NCI-H226 (cell line): ENCODE results near the gene TMC1.

Source experiments
- DNase-seq: peaks from one replicate; pipeline ENCODE4 v3.0.0-alpha.2; 2015

The TMC1 gene

DNA sequence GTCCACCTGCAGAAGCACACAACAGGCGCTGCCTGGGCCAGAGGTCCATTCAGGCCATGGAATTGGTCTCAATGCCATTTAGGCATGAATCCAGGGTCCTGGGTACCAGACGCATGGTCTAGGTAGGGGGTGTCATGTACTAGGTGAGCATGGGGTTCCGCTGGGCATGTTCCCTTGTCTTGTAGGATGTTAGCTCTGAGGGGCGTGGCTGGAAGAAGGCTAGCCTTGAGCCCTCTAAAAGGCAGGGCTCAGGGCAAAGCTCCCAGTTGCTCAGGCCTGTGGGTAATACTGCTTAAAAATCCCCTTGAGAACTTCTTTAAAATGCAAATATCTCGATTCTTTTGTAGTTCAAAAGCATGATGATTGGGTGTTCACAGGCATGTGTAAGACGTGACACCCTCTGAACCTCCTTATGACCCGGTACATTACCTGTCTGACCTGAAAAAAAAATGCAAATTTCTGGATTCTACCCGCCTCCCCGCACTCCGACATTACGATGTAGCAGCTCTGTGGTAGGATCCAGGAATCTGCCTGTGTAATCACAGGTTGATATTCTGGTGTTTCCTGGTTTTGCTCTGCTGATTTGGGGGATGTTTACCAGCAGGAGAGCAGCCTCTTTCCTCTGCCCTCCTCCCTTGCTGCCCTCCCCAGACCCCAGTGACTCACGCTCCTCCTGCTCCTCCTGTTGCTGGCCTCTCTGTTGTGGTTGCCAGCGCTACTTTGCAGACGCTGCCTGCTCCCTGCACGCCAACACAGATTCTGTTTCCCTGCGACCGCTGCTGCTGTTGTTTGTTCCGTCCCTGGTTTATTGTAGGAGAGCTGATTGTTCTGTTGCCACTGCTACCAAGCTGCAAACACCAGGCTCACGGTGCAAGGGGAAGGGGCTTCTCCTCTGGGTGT, 5.7 kb downstream of the TMC1 start:
- peak; percentile 89 for DNase-seq

DNA sequence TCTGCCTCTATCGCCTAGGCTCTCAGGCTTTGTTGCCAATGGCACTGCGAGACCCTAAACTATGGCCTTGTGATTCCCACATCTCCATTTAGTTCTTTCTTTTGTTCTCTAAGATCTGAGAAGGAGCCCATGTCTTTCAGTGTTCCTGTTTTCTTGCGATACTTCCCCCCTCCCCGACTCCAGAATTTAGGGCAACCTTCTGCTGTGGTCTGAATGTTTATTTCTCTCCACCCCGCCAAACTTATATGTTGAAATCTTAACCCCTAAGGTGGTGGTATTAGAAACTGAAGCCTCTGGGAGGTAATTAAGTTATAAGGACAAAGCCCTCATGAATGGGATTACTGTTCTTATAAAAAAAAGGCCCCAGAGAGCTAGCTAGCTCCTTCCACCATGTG, 6.4 kb downstream of the TMC1 start:
- DNase-seq = no peak

DNA sequence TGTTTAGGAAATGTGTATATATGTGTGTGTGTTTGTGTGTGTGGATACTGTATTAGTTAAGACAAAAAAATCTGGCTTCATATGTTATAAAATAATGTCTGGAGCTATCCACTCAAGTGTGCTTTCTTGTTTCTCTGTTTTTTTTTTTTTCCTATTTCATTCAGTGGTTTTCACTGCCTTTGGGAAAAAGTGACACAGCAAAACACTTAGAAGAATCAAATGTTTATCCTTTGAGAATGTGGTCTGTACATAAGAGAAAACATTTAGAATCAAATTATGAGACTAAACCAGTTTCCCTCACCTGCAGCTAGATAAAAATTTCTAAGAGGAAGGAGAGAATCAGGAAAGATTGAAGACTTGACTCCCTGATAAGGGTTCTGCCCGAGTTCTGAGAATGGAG, 8.1 kb downstream of the TMC1 start:
- no peak for DNase-seq

DNA sequence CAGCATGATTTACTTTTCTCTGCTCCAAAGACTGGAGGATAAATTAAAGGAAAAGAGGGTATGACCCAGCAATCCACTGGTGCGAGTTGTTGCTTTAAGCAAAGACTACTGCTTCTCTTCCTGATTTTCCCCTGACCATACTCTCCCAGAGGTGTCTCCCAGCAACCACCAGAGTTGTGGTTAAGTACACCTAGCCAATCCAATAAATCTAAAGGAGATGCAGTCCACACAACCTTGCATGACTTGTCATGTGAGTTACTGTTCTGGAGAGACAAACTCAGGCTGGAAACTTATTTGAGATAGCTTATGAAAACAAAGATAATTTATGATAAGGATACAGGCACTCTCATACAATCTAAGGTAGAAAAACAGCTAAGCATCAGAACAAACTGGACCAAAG, 11.9 kb downstream of the TMC1 start:
- DNase-seq = peak; percentile 65

DNA sequence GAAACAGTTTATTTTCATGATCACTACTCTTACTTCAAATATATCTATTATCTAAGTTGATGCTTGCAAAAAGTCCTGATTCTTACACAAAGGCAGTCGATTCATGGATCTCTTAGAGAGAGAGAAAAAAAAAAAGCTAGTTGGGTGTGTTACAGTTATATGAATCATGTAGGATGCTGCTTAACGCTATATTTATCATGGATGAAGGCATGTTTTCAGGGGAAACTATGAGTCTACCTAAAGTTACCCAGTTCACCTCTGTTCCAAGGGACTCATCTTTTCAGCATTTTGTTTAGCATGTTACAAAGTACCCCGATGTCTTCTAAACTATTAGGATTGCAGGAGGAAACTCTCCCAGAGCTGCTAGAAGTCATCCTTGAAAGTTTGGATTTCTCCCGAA, 13.5 kb downstream of the TMC1 start:
- DNase-seq = no peak

DNA sequence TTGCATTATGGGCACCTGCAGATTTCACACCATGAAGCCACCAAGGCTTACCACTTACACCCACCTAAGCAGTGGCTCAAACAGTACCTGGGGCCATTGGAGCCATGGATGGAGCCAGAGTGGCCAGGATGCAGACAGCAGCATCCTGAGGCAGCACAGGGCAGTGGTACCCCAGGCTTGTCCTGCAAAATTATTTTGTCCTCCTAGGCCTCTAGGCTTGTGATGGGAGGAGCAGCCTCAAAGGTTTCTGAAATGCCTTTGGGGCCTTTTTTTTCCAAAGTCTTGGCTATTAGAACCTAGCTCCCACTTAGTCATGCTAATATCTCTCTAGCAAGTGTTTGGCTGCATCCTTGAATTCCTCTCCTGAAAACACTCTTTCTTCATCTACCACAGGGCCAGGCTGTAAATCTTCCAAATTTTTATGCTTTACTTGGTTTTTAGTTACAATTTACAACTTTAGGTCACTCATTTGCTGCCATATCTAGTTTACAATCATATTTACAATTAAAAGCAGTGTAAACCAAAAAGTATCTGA, 15.7 kb downstream of the TMC1 start:
- DNase-seq = peak; percentile 15

DNA sequence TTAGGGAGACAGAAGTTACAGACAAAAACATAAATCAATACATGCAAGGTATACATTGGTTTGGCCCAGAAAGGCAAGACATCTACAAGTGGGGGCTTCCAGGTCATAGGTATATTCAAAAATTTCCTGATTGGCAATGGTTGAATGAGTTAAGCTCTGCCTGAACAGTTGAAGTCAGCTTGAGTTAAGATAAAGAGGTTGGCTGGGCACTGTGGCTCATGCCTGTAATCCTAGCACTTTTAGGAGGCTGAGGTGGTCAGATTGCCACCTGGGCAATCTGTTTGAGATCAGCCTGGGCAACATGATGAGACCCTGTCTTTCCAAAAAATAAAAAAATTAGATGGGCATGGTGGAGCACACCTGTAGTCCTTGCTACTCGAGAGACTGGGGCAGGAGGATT, 16.3 kb downstream of the TMC1 start:
- DNase-seq = no peak

DNA sequence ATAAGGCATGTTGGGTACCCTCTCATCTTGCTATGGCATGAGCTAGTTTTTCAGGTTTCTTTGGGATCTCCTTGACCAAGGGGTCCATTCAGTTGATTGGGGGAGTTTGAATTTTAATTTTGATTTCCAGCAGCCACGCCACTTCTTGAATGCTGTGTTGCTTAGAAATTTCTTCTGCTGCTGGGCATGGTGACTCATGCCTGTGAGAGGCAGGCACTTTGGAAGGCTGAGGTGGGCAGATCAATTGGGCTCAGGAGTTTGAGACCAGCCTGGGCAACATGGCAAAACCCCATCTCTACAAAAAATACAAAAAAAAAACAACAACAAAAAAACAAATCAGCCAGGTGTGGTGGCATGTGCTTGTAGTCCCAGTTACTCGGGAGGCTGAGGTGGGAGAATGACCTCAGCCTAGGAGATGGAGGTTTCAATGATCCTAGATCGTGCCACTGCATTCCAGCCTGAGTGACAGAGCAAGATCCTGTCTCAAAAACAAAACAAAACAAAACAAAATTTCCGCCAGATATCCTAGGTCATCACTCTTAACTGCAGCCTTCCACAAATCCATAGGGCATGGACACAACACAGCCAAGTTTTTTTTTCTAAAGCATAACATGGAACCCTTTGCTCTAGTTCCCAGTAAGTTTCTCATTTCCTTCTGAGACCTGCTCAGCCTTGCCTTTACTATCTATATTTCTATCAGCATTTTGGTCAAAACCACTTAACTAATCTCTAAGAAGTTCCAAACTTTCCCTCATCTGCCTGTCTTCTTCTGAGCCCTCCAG, 17.7 kb downstream of the TMC1 start:
- DNase-seq = no peak

DNA sequence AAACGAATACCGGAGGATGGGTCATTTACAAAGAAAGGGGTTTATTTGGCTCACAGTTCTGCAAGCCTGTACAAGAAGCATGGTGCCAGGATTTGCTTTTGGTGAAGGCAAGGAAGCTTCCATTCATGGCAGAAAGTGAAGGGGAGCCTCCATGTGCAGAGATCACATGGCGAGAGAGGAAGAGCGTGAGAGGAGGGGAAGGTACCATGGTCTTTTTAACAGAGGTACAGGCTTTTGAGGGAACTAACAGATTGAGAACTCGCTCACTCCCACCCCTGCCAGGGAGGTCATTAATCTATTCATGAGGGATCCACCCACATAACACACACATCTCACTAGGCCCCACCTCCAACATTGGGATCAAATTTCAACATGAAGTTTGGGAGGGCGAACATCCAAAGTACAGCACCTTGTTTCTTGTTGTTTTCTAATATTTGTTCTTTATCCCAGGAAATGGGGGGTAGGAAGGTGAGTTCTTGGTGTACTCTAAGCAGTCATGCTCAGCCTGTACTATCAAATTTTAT, 18.5 kb downstream of the TMC1 start:
- DNase-seq = peak; percentile 14

DNA sequence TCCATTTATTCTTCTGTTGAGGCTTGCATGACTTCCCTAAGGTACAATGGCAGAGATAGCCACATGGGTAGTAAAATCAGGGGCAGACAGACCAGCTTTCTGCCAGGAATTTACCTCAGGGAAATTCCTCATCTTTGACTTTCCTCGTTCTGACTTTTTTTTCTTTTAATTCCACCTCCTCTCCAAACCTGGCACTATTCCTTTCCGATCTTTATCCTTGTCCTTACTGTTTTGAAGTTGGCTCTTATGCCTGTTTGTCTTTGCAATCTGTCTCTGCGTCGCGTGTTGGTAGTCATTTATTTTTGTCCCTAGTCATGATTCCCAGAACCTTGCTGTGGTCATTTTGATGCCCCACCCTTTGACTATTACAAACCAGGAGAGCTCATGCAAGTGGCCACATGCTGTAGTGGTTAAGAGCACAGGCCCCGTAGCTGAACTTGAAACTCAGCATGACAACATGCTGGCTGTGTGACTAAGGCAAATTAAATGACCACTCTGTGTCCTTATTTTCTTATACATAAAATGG, 19.0 kb downstream of the TMC1 start:
- DNase-seq = no peak

DNA sequence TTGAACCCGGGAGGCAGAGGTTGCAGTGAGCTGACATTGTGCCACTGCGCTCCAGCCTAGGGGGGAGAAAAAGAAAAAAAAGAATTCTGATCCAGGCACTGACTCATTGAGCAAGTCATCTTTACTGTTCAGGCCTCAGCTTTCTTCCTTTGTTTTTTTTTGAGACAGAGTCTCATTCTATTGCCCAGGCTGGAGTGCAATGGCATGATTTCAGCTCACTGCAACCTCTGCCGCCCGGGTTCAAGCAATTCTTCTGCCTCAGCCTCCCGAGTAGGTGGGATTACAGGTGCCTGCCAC, 21.1 kb downstream of the TMC1 start:
- peak; percentile 45 for DNase-seq

DNA sequence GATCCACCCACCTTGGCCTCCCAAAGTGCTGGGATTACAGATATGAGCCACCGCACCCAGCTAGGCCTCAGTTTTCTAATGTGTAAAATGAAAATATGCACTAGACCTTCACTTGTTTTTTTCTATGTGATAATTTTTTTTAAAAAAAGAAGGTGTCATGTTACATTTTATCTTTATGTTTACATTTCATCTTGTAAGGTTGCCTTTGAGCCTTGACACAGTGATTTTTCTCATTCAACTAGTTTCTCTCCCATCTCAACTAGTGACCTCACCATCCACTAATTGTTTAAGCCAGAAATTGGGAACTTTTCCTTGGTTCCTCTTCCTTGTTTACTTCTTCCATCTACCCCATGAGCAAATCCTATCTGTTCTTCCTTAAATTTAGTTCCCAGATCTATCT, 21.5 kb downstream of the TMC1 start:
- no peak for DNase-seq

DNA sequence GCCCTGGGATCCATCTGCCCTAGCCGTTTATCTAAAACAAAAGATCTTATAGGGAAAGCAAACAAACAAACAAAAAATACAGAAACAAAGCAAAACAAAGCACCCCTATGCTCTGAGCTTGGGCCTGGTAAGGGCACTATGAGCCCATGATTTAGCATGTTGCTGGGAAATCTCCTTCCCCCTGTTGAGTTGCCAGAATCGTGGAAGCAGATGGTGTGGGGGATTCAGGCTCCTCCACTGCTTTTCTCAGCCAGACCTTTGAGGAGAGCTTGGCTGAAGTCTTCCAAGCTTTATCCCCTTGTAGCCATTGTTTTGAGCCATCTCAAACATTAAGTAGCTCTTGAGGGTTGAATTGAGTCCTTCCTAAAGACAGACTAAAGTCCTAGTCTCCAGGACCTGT, 29.9 kb downstream of the TMC1 start:
- DNase-seq = no peak

DNA sequence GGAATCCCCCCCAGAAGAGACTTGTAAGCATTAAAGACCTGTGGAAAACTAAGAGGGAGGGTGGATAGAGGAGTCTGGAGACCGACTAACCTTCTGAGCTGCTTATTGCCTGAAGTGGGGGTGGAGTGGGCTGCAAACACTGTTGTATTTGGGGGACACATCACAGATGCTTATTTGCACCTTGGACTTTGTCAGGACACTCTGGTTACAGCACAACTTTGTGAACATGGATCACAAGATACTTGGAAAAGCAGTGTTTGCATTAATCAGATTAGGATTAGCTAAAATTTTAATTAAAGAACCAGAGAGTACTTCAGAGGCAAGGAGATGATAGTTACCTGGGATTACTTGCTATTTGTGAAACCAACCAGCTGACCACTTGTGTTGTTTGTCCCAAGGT, 30.9 kb downstream of the TMC1 start:
- DNase-seq = no peak

DNA sequence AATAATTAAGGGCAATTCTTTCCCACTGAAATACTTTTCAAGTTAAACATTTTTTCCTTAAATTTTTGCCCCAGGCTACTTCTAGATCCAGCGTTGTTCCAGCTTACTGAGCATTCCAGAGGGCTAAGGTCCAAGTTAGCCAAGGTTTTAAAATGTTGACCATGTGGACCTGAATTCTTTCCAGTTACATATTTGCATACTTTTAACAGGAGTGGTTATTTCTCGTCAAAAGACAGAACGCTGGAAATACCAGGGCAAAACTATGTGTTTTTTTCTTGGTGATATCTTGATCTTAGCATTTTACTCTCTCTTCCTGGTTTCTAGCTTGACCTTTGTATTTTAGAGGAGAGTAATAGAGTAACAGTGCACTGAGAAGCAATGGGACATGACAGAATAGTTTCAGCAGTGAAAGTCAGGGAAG, 32.8 kb downstream of the TMC1 start:
- DNase-seq = peak; percentile 93

DNA sequence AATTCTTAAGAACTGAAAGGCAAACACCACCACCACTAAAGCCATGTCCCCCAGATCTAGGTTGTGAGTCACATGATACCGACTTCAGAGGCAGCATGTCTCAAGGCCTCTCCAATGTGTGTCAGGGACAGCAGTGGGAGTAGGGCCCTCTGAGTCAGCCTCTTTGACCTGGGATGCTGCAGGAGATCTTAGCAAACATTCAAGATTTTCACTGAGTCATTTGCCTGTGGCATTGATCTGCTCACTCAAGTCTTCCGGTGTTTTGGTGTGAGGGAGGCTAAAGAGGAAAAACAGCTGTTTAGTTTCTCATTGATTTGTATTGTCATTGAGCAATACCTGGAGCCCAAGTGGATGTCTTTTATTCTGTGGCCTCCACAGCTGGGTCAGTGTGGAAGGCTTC, 36.1 kb downstream of the TMC1 start:
- DNase-seq = peak; percentile 86

DNA sequence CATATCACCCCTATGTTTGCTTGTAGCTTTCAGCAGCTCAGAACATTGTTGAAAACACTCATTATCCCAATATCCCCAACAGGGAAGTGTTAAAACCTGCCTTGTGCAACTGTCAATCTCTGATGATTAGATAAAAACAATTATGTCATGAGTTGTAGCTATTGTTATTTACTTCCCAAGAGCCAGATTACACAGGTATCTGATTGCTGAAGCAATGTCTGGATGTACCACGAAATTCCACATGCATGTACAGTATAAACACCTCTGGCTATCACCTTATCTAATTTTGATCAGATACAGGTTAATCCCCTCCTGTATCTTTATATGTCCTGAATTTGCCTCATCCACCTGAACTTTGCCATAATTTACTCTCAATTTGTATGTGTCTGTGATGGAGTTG, 38.7 kb downstream of the TMC1 start:
- no peak for DNase-seq

DNA sequence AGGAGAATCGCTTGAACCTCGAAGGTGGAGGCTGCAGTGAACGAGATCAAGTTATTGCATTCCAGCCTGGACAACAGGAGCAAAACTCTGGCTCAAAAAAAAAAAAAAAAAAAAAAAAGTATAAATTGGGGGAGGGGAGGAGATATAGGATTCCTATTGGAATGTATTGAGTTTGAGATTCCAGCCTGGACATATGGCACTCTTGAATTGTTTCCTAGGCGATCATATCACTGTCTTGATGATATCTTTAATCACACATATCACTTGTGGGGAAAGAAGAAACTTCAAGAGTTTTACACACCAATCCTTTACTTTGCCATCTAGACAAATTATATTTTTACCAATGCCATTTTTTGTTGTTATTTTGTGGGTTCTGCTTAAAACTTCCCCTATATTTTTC, 42.4 kb downstream of the TMC1 start:
- DNase-seq = no peak

DNA sequence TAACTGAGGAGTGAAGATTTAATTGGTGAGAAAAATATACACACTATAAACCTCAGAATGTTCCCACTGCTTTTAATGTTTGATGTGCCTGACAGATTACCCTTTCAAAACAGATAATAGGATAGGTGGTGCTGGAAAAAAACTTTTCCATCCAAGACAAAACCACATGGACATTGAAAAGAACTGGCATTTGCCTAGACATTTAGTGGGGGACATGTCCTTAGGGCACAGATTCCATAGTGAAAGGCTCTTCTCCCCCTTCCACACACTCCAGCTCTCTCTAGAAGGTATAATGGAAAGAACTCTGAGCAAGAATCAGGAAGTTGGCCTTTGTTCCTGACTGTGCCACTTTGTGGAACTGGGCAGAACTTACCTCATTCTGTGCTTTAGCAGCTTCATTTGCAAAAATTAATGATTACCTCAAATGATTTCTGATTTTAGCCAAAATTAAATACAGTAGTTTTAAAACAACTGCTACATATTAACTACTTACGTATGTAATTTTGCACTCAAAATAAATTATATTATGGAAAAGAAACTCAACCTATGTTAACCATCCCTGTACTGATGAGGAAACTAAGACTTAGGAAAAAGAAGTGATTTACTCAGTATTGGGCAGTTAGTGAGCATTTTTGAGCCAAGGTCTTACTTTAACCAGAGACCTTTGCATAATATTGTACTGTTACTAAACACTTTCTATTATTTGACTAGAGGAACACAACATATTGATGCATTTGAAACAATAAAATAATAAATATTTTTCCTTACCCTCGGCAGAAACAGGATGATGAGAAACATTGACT, 43.3 kb downstream of the TMC1 start:
- no peak for DNase-seq

DNA sequence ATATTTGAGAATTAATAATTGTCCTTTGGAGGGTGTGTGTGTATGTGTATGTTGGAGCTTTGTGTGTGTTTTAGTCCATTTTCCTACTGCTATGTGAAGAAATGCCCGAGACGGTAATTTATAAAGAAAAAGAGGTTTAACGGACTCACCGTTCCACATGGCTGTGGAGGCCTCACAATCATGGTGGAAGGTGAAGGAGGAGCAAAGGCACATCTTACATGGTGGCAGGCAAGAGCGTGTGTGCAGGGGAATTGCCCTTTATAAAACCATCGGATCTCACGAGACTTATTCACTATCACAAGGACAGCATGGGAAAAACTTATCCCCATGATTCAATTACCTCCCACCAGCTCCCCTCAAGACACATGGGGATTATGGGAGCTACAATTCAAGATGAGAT, 44.1 kb downstream of the TMC1 start:
- DNase-seq = no peak

DNA sequence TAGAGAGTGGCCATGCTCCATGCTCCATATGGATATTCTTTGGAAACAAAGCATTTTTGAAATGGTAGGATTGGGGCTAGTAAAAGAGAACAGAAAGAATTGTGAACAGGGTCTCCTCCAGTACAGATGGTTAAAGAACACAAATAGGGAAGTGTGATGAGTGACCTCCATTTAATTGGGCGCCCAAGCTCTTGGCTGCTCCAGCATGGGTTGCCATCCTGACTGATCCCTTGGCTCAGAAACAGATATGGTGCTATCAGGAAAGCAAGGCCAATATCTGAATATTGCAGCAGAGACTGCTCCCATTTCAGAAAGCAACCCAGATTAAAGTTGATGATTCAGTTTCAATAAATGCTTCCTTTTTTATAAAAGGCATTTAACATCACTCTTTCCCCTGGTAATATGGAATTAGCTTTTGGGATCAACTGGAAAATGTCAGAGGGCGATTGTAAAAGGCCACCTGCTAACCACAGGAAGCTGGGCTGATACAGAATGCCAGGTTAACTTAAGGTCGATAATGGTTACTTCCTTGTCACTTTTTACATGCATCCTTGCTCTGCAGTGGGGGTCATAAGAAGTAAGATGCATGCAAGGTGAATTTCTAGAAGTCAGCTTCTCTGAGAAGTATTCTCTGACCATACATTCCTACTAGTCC, 52.9 kb downstream of the TMC1 start:
- DNase-seq = no peak

DNA sequence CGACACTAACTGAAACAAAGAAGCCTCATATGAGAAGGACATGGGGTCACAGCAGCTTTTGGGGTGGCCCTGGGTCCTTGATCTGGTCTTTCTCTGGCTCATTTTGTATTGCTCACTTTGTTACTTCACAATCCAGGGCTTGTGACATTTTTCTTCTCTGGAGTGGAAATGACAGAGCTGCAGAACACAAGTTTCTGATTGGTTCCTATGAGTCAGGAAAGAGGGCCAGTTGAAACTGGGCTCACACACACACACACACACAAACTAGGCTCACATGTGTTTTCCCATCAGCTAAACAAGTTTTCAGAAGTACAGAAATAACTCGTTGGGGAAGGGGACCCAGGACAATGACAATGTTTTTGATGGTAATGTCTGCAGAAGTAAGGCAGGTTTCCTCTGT, 54.3 kb downstream of the TMC1 start:
- DNase-seq = no peak
